ENCODE data around the gene ALK.

Gene ALK

GRCh38 chr2:29295845-29296244, 625.5 kb downstream of the ALK start:
- DNase-seq = no peak

- no peak for DNase-seq
These were observed 627.5 kb downstream of the ALK start for GRCh38 chr2:29293830-29294438.

DNA sequence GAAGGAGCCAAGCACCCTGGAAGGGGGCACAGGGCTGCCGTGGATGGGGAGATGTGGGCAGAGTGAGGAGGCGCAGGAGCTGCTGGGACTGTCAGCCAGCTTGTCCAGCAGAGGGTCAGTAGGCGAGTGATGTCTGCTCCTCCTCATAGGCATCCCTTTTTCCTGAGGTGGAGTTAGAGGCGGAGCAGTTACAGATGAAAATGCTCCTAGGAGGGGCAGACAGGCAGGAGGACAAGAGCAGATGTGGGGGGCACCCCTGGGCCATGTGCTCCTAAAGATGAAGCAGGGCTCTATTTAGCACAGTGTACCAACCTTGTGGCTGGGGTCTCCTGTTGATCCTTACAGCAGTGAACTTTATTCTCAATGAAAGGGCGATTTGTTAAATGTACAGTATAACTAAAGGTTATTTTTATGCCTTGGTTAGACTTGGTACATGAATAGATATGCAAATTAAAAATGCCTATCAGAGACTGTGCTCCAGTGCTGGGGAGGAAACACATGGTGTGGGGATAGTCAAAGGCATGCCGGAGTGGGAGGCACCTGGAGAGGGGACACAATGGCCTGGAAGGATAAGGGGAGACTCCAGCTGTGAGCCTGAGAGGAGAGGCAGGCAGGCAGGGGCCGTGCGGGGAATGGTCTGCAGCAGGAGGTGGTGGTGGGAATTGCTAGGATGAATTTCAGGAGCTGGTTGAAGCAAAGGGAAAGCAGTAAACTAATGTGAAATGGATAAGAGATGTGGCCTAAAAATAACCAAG, 630.9 kb downstream of the ALK start:
- no peak for DNase-seq

DNA sequence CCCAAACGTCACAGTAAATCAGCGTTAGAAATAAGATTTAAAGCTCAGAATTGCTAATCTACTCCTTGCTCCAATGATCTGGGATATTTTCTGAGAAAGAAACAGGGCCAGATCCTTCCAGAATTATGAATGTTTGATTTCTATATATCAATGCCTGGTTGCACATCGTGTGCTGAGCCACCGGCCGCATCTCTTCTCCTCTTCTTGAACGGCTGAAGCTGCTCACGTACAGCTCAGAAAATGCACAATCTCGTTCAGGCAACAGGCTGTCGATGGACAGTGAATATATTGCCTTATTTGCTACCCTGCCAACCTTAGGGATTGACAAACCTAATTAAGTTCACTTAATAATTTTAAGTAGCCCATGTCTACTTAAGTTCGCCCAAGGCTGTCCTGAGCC, 636.7 kb downstream of the ALK start:
- no peak for DNase-seq

DNA sequence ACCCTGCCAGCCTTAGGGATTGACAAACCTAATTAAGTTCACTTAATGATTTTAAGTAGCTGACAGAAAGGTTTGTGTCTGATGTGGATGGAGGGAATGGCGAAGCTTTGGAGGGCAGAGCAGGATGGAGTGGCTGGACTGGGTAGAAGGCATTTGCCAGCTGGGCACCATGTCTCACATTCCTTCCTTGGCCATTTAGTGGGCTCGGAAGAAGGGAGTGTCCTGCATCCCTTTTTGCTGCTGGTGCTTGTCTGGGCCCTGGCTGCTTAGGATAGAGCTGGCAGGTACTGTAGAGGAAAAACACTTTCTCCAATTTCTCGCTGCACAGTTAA, 639.5 kb downstream of the ALK start:
- no peak for DNase-seq

DNA sequence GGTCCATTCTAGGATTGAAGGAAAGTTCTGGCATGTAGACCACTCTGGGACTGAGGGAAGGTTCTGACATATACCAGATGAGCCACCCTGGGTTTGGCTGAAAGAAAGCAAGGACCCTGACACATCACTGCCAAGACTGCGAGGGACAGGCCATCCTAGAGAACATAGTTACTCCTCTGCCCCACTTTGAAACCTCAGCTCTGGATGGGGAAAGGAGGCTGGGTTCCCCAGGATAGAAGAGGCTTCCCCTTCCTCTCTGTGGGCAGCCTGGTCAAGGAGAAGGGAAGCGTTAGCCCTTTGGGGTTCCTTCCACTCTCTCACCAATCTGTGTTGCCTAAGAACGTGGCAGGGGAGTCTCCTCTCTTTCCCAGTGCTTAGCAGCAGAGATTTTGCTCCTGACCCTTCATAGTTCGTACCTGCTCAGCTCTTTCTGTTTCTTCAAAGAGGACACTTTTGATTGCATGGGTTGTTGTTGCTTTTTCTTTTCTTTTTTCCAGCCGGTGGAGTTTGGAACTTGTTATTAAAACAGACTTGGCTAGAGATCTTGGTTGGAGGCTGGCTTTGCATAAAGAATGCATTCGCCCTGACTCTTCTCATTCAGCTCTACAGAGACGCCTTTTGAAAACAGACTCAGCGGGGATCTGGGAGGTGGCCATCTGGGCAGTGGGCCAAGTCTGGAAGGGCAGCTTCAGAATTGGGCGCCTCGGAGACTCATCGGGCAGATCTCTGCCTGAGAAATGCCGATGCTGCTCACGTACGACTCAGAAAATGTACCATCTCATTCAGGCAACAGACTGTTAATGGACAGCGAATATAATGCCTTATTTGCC, 640.1 kb downstream of the ALK start:
- peak; percentile 83 for DNase-seq

DNA sequence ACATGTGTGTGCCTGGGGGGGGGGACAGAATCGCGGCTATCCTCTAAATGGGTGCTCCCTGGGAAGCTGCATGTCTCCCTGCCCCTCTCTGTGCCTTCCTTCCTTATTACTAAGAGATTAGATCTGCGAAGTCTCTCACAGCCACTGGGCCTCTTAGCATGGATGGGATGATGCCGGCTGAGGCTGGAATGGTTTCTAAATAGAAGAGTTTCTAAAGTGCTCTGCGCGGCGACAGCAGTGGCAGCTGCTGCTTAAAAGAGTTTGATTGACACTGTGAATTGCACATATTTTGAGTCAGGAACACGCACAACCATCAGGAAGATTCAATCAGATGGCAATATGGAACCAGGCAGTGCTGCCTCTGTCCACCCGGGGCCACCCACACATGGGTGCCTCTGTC, 642.4 kb downstream of the ALK start:
- DNase-seq = no peak

- no peak for DNase-seq
These were observed 645.2 kb downstream of the ALK start for GRCh38 chr2:29276151-29276550.

DNA sequence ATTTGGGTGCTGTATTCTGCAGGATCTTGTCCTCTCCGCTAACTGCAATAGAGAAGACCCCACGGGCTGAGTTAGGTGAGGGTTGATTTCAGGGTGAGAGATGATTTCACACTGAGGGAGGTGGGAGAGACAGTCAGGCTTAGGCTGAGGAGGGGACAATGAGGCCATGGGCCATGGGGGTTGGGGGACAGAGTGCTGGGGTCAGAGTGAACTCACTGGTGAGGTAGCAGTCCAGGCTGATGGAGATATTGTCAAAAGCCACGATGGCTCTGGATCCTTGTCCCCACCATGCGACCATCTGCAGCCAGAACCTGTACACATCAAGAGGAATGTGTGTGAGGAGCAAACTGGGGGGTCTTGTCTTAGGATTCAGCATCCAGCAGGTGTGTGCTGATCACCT, 646.2 kb downstream of the ALK start:
- no peak for DNase-seq

DNA sequence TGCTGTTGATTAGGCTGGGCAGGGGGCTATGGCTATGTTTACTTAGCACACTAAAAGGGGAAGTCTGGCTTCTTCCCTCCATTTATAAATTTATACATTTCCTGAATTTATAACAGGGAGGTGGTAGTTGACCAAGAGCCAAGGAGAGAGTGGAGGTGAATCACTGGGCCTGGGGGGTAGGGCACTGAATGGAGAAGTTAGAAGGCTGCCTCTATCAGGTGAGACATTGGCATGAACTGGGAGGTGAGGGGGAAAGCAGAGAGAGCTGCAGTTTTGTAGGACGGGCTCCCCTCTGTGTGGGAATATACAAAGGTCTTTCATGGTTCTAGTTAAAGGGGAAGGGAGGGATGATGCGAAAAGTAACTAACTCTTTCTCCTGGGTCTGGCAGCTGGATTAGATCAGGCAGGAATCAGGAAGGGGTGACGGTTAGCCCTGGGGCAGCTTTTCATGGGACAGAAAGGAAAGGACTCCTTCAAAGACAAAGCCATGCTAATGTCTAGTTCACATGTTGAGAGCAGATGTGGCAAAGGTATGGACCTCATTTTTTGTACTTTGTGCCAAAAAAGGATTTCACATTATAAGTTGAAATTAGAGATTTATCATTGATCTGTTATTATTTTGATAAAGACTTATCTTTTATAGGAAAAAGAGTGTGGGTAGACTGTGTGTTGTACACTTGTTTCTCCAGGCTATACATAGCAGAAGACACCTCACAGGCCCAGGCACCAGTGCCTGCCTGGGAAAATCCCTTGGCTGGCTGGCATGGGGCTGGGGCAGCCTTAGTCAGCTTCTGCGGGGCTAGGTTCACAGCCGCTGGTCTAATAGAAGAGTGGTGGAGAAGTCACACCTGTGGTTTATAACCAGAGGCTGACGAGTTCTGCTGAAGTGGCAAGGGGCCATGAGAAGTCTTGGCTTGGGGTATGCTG, 647.4 kb downstream of the ALK start:
- DNase-seq = no peak

GRCh38 chr2:29273004-29273684, 648.2 kb downstream of the ALK start:
- no peak for DNase-seq

DNA sequence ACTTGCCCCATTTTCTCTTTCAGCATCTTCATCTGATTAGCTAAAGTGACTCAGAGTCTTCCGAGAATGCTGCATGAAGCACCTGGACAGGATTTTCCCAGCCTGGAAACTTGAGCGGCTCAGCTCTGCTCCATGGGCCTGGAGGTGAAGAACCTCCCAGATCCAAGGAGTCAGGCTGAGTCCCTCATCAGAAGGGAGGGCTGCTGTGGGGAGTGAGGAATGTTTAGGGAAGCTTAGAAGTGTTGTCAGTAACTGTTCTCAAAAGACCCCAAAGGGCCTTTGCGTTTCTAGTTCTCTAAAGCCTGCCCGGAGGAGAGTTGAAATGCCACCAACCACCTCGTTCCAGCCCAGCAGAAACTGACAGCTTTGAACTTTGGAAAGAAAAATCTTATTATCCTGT, 649.1 kb downstream of the ALK start:
- no peak for DNase-seq

GRCh38 chr2:29270701-29271121, 650.7 kb downstream of the ALK start:
- DNase-seq = no peak

- no peak for DNase-seq
These were observed 651.6 kb downstream of the ALK start for GRCh38 chr2:29269765-29270109.

- DNase-seq = no peak
These were observed 652.2 kb downstream of the ALK start for GRCh38 chr2:29269095-29269764.

DNA sequence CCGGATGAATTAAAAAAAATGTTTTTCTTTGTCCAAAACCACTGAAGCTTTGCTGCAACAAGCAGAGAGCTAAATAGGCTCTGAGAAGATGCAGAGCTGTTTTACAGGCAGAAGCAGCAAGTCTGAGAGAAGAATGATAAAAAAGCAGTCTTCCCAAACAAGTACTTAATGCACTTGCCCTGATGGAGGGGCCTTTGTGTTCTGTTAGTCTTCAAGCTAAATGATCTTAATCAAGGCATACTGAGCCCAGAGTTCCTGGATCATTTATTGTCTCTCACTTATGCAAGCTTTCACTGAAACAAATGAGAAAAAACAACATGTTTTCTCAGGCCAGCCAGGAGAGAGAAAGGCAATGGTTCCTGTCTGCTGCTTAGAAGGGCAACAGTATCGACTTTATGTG, 653.7 kb downstream of the ALK start:
- no peak for DNase-seq

GRCh38 chr2:29263886-29264285, 657.5 kb downstream of the ALK start:
- DNase-seq = no peak

GRCh38 chr2:29262681-29263260, 658.6 kb downstream of the ALK start:
- peak; percentile 95 for DNase-seq

DNA sequence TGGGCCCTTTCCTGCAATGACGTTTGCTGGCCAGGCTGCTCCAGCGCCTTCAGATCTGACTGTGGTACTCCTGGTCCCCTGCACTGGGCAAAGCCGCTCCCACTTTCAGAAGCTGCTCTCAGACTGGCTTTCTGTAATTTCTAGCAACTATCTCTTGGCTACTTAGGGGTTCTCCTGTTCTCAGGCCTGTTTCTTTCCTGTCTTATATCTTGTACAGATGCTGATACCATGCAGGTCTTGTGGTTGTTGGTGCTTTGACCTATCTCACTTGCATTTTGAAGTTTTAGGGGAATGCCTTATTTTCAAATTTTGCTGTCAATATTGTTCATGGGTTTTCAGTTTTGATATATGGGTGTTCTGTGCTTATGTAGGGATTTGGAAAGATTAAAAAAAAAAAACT, 660.4 kb downstream of the ALK start:
- DNase-seq = no peak

GRCh38 chr2:29260142-29260772, 661.1 kb downstream of the ALK start:
- DNase-seq = no peak

DNA sequence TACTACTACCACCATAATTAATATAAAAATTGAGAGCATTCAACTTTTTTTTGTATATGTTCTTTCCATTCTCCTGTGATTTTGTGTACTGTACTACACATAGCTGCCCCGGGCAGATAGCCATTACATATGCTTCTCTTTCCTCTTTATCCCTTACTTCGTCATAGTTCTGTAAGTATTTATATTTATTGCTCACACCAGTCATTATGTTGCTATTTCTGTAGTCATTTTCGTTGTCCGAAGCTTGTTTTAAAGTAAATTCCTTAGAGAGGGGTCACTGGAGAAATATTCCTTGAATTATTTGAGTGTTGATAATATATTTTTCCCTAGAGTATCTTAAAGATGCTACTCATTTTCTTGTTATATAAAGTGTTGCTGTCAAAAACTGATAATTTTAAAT, 662.2 kb downstream of the ALK start:
- DNase-seq = no peak

Data from DMS79 treated with DMSO at 0.1 percent for 48 hours (cell line).